CD4-positive, CD25-positive, alpha-beta regulatory T cell (primary cell): ENCODE results near the gene SEPTIN1. TPM values are rescaled to one million over a fixed set of nuclear protein-coding genes. Genes with fewer than 3 reads are reported as not detected.

ENCODE experiments used
- ATAC-seq, 2 donors: fragments of 150-1000 bp; cut with Tn5 transposase; one replicate each; pipeline ENCODE4 v1.10.0; 2021; ENCODE audit warnings: low read depth in 2 of 2, moderate number of reproducible peaks in 2 of 2, moderate library complexity in 1 of 2
- DNase-seq, 3 donors: peaks; one replicate each; pipeline versions ENCODE4 v3.0.0 to v3.0.0-alpha.2; 2012 to 2022; ENCODE audit warnings: mixed read lengths in 1 of 3
- H3K27ac ChIP-seq: one replicate; pipeline ENCODE4 v1.7.0; 2013; ENCODE audit warnings: mild to moderate bottlenecking, low read length; ENCODE audit not compliant: insufficient read depth, poor library complexity, severe bottlenecking
- H3K27me3 ChIP-seq: one replicate; pipeline ENCODE4 v1.7.0; 2013; ENCODE audit warnings: low read length; ENCODE audit not compliant: control insufficient read depth, insufficient read depth
- H3K36me3 ChIP-seq: one replicate; pipeline ENCODE4 v1.7.0; 2013; ENCODE audit warnings: mild to moderate bottlenecking, low read length, moderate library complexity; ENCODE audit not compliant: control insufficient read depth, insufficient read depth
- H3K4me1 ChIP-seq: 2 replicates; pipeline ENCODE4 v1.7.0; 2013; ENCODE audit warnings: mild to moderate bottlenecking, low read length; ENCODE audit not compliant: insufficient read depth, control insufficient read depth, poor library complexity, severe bottlenecking
- H3K4me3 ChIP-seq: one replicate; pipeline ENCODE4 v1.7.0; 2013; ENCODE audit warnings: low read depth, mild to moderate bottlenecking, low read length, moderate library complexity
- H3K9me3 ChIP-seq, 2 experiments: 1 replicate in 1 of 2; 2 replicates in 1 of 2; pipeline ENCODE4 v1.7.0; 2013; ENCODE audit warnings: low read length in 2 of 2, mild to moderate bottlenecking in 1 of 2, moderate library complexity in 1 of 2; ENCODE audit not compliant: control insufficient read depth in 2 of 2
- H3K27ac Mint-ChIP-seq, 3 donors: one replicate each; pipeline ENCODE4 v1.8.0; 2020 to 2022; ENCODE audit warnings: mild to moderate bottlenecking in 3 of 3, mixed read lengths in 3 of 3, moderate library complexity in 2 of 3
- H3K27me3 Mint-ChIP-seq: one replicate; pipeline ENCODE4 v1.8.0; 2022; ENCODE audit warnings: mild to moderate bottlenecking, mixed read lengths
- H3K36me3 Mint-ChIP-seq: one replicate; pipeline ENCODE4 v1.8.0; 2020; ENCODE audit warnings: mixed read lengths
- H3K4me1 Mint-ChIP-seq, 4 donors: one replicate each; pipeline ENCODE4 v1.8.0; 2020 to 2022; ENCODE audit warnings: mixed read lengths in 4 of 4, mild to moderate bottlenecking in 1 of 4
- H3K4me3 Mint-ChIP-seq, 4 donors: one replicate each; pipeline ENCODE4 v1.8.0; 2020 to 2022; ENCODE audit warnings: mild to moderate bottlenecking in 4 of 4, mixed read lengths in 4 of 4, moderate library complexity in 3 of 4
- H3K9me3 Mint-ChIP-seq, 7 donors: one replicate each; pipeline ENCODE4 v1.8.0; 2020 to 2022; ENCODE audit warnings: mixed read lengths in 7 of 7, mild to moderate bottlenecking in 3 of 7, moderate library complexity in 2 of 7
- polyA plus RNA-seq, 4 donors: library from polyadenylated mRNA; unstranded; fragments of 300-500 nt; fragmentation: Illumina TruSeq; gene quantifications; one replicate each; pipeline ENCODE4 v1.2.3, GENCODE V29; 2021
- total RNA-seq: library from RNA; stranded (reverse); gene quantifications from one replicate; pipeline ENCODE4 v1.2.3, GENCODE V29; 2022

Gene SEPTIN1
- total and polyA plus RNA-seq, 5 donors from 2014 or later: 157 to 205 (median 181) TPM

GRCh38 chr16:30351586-30352419, 30.6 kb downstream of the SEPTIN1 start:
- Mint-ChIP-seq H3K9me3 (no peaks in the 10 kb centered on the region), H3K4me3 (peak overlapping the region; percentile 21 to 83 (median 59)), H3K27me3 (no peaks in the 10 kb centered on the region), H3K27ac (no peak overlapping the region), H3K4me1 (peaks cover 4 to 50% (median 17%) of the 10 kb centered on the region in 4 donors), H3K36me3 (peaks cover 19% of the 10 kb centered on the region)
- Histone ChIP-seq H3K27me3 (no peaks in the 10 kb centered on the region), H3K9me3 (no peaks in the 10 kb centered on the region), H3K4me3 (no peak overlapping the region), H3K27ac (no peak overlapping the region), H3K36me3 (peaks cover 32% of the 10 kb centered on the region), H3K4me1 (peaks cover 24% of the 10 kb centered on the region)
- DNase-seq (no peak), ATAC-seq (no peak)

DNA sequence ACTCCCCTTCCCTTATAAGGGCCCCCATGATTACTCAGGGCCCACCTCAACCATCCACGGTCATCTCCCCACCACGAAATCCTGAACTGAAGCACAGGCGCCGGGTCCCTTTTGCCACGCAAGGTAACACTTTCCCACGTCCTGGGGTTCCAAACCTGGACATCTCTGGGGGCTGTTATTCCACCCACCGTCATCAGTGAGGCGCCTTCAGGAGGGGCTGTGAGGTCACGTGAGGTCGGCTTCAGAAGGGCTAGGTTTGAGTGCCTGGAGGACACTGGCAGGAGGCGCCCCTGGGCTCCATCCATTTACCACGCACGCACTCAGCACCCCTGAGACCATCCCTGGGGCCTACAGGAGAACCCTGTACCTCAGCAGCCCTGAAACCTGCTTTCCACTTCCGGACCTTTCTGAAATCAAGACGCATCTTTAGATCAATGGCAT, 31.3 kb downstream of the SEPTIN1 start:
- Mint-ChIP-seq H3K27ac (no peak overlapping the region), H3K4me3 (peak overlapping the region in 1 of 4 donors; percentile 69), H3K4me1 (peaks cover 4 to 42% (median 12%) of the 10 kb centered on the region in 4 donors), H3K36me3 (peaks cover 19% of the 10 kb centered on the region), H3K9me3 (no peaks in the 10 kb centered on the region), H3K27me3 (no peaks in the 10 kb centered on the region)
- H3K27ac ChIP-seq: no peak overlapping the region
- ATAC-seq: no peak
- peaks cover 21% of the 10 kb centered on the region for H3K4me1 ChIP-seq
- H3K4me3 ChIP-seq: no peak overlapping the region
- H3K9me3 ChIP-seq: no peaks in the 10 kb centered on the region
- peaks cover 32% of the 10 kb centered on the region for H3K36me3 ChIP-seq
- no peaks in the 10 kb centered on the region for H3K27me3 ChIP-seq
- DNase-seq: no peak

DNA sequence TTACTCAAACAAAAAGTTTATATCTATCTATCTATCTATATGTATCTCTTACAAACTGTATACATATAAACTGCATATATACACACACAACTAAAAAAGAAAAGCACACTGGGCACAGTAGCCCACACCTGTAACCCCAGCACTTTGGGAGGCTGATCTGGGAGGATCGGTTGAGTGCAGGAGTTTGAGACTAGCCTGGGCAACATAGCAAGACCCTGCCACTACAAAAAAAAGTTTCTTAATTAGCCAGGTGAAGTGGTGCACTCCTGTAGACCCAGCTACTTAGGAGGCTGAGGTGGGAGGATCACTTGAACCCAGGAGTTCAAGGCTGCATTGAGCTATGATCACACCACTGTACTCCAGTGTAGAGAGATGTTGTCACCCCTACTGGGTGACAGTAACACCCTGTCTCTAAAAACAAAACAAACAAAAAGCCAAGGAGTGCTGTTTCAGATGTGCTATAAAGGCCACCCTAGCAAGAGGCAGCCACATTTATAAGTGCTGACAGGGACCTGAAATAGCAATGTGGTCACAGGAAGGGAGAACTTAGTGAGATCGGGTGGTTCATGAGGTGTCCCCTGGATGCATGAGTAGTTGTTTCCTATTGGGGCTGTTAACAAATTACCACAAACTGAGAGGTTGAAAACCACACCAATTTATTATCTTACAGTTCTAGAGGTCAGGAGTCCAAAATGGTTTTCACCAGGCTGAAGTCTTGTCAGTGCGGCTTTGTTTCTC, 32.1 kb downstream of the SEPTIN1 start:
- Histone ChIP-seq H3K9me3 (no peaks in the 10 kb centered on the region), H3K4me3 (no peak overlapping the region), H3K27ac (no peak overlapping the region), H3K4me1 (peaks cover 14% of the 10 kb centered on the region), H3K27me3 (no peaks in the 10 kb centered on the region), H3K36me3 (peaks cover 32% of the 10 kb centered on the region)
- no peak for DNase-seq
- no peak for ATAC-seq
- Mint-ChIP-seq H3K4me3 (peak overlapping the region in 1 of 4 donors; percentile 69), H3K27ac (peak overlapping the region; percentile 62 to 79 (median 67)), H3K9me3 (no peaks in the 10 kb centered on the region), H3K4me1 (peaks cover 3 to 35% (median 10%) of the 10 kb centered on the region in 4 donors), H3K36me3 (peaks cover 19% of the 10 kb centered on the region), H3K27me3 (no peaks in the 10 kb centered on the region)

DNA sequence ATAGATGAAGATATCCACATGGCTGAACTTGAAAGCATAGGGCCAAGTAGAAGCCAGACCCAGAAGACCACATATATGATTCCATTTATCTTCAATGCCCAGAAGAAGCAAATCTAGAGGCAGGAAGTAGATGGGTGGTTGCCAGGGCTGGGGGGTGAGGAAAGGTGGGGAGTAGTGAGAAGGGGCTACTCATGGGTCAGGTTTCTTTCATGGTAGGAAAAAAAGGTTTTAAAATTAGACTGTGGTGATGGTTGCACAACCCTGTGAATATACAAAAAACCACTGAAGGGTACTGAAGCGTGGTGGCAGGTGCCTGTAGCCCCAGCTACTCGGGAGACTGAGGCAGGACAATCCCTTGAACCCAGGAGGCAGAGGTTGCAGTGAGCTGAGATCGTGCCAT, 32.7 kb downstream of the SEPTIN1 start:
- Histone ChIP-seq H3K36me3 (peaks cover 32% of the 10 kb centered on the region), H3K9me3 (no peaks in the 10 kb centered on the region), H3K4me3 (no peak overlapping the region), H3K4me1 (peaks cover 12% of the 10 kb centered on the region), H3K27ac (no peak overlapping the region), H3K27me3 (no peaks in the 10 kb centered on the region)
- Mint-ChIP-seq H3K4me3 (peak overlapping the region in 2 of 4 donors; percentile 24 to 69), H3K9me3 (no peaks in the 10 kb centered on the region), H3K27ac (peak overlapping the region in 2 of 3 donors; percentile 62 to 67), H3K27me3 (no peaks in the 10 kb centered on the region), H3K4me1 (peaks cover 0 to 30% (median 6%) of the 10 kb centered on the region in 4 donors), H3K36me3 (peaks cover 19% of the 10 kb centered on the region)
- ATAC-seq: no peak
- DNase-seq: no peak

DNA sequence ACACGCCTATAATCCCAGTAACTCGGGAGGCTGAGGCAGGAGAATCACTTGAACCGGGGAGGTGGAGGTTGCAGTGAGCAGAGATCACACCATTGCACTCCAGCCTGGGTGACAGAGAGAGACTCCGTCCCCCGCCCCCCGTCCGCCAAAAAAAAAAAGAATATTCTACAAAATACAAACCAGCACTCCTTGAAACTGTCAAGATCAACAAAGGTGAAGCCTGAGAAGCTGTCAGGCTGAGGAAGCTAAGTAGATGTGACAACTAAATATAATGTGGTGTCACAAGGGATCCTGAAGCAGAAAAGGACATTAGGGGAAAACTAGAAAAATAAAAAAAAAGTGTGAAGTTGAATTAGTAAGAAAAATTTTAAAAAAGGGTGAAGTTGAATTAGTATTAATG, 33.4 kb downstream of the SEPTIN1 start:
- H3K27me3 ChIP-seq: no peaks in the 10 kb centered on the region
- H3K4me1 ChIP-seq: peaks cover 5% of the 10 kb centered on the region
- Mint-ChIP-seq H3K4me3 (no peak overlapping the region), H3K36me3 (peaks cover 19% of the 10 kb centered on the region), H3K27me3 (no peaks in the 10 kb centered on the region), H3K4me1 (peaks cover 0 to 23% (median 2%) of the 10 kb centered on the region in 4 donors), H3K27ac (peak overlapping the region in 1 of 3 donors; percentile 62), H3K9me3 (no peaks in the 10 kb centered on the region)
- H3K9me3 ChIP-seq: no peaks in the 10 kb centered on the region
- peaks cover 32% of the 10 kb centered on the region for H3K36me3 ChIP-seq
- no peak overlapping the region for H3K4me3 ChIP-seq
- no peak for DNase-seq
- no peak overlapping the region for H3K27ac ChIP-seq
- ATAC-seq: no peak

DNA sequence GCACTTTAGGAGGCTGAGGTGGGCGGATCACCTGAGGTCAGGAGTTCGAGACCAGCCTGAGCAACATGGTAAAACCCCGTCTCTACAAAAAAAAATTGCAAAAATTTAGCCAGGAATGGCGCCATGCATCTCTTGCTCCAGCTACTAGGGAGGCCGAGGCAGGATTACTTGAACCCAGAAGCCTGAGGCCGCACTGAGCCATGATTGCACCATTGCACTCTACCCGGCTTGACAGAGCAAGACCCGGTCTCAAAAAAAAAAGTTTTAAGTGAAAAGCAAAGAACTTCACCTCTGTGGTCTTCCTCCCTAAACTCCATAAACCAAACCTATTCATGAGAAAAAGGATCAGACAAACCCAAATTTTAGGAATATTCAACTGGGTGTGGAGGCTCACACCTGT, 34.2 kb downstream of the SEPTIN1 start:
- H3K36me3 ChIP-seq: peaks cover 28% of the 10 kb centered on the region
- no peak overlapping the region for H3K27ac ChIP-seq
- H3K36me3 Mint-ChIP-seq: peaks cover 18% of the 10 kb centered on the region
- H3K4me3 ChIP-seq: no peak overlapping the region
- ATAC-seq (no peak), DNase-seq (no peak)
- no peaks in the 10 kb centered on the region for H3K4me1 ChIP-seq
- H3K27me3 ChIP-seq: no peaks in the 10 kb centered on the region
- H3K27ac Mint-ChIP-seq: no peak overlapping the region
- peaks cover 0 to 18% (median 2%) of the 10 kb centered on the region in 4 donors for H3K4me1 Mint-ChIP-seq
- H3K27me3 Mint-ChIP-seq: no peaks in the 10 kb centered on the region
- no peak overlapping the region for H3K4me3 Mint-ChIP-seq
- H3K9me3 Mint-ChIP-seq: no peaks in the 10 kb centered on the region
- H3K9me3 ChIP-seq: no peaks in the 10 kb centered on the region

DNA sequence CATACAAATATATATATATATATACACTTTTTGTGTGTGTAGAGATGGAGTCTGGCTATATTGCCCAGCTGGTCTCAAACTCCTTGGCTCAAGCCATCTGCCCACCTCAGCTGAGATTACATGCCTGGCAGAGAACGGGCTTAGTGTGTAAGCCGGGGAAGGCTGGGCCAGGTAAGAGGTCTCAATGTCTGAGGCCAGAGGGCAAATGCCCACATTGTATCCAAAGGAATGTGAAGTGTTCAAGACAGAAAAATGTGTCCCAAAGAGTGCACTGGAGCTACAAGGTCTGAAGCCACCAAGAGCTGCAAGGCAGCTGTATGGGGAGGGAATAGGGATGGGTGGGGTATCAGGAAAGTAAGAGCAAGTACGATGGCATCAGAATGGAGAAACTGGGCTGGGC, 36.1 kb downstream of the SEPTIN1 start:
- H3K27me3 ChIP-seq: no peaks in the 10 kb centered on the region
- Mint-ChIP-seq H3K4me1 (peaks cover 0 to 7% (median 2%) of the 10 kb centered on the region in 4 donors), H3K27ac (no peak overlapping the region), H3K4me3 (peak overlapping the region in 1 of 4 donors; percentile 24), H3K36me3 (peaks cover 11% of the 10 kb centered on the region), H3K27me3 (no peaks in the 10 kb centered on the region), H3K9me3 (no peaks in the 10 kb centered on the region)
- H3K4me1 ChIP-seq: no peaks in the 10 kb centered on the region
- no peaks in the 10 kb centered on the region for H3K9me3 ChIP-seq
- ATAC-seq (no peak), DNase-seq (no peak)
- H3K4me3 ChIP-seq: no peak overlapping the region
- peak overlapping the region; percentile 19 for H3K27ac ChIP-seq
- H3K36me3 ChIP-seq: peaks cover 10% of the 10 kb centered on the region
